Skin epidermis (tissue), 12 donors: ENCODE results near the gene TMEM254.
"Not testable (repeated sequence)": the region's sequence is repeated elsewhere in the genome, so short reads cannot be mapped to it uniquely, and the experiment has no call there.

Experiments
- H3K27ac ChIP-seq, 21 experiments: fragments of 200-600 bp; sonication (generic) in 11 of 21; one replicate each; pipeline ENCODE4 v1.5.0; 2020; ENCODE audit warnings: mild to moderate bottlenecking in 3 of 21, inconsistent platforms in 2 of 21, moderate library complexity in 2 of 21
- H3K4me3 ChIP-seq, 7 experiments: fragments of 200-600 bp; sonication (generic) in 2 of 7; one replicate each; pipeline ENCODE4 v1.5.0; 2020; ENCODE audit warnings: inconsistent platforms in 2 of 7, mild to moderate bottlenecking in 2 of 7, moderate library complexity in 1 of 7

TMEM254 gene

DNA sequence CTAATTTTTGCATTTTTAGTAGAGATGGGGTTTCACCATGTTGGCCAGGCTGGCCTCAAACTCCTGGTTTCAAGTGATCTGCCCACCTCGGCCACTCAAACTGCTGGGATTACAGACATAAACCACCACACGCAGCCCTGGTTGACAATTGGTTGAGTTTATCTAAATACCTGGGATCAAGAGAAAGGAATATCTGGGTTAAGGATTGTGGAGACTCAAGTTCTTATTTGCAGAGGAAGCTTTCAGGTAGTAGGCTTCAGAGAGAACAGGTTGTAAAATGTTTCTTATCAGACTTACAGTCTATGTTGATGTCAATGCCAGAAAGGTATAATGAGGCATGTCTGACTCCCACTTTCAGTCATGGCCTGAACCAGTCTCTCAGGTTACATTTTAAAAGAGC, 5.9 kb upstream of the TMEM254 start:
- H3K27ac ChIP-seq = no peak overlapping the region
- no peak overlapping the region for H3K4me3 ChIP-seq

DNA sequence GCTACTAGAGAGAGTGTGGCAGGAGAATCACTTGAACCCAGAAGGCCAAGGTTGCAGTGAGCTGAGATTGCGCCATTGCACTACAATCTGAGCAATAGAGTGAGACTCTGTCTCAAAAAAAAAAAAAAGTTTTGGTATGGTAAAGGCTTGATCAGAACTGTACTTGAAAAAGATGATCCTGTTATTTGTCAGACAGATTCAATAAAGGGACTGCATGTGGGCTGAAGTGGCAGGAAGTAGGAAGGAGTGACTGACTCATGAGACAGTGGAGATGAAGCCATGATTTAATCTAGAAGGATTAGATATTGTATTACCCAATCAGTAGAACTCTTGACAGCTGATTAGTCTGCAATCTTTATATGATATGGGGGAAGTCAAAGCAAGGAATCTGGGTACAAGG, 2.7 kb upstream of the TMEM254 start:
- H3K27ac ChIP-seq = no peak overlapping the region
- H3K4me3 ChIP-seq = no peak overlapping the region

DNA sequence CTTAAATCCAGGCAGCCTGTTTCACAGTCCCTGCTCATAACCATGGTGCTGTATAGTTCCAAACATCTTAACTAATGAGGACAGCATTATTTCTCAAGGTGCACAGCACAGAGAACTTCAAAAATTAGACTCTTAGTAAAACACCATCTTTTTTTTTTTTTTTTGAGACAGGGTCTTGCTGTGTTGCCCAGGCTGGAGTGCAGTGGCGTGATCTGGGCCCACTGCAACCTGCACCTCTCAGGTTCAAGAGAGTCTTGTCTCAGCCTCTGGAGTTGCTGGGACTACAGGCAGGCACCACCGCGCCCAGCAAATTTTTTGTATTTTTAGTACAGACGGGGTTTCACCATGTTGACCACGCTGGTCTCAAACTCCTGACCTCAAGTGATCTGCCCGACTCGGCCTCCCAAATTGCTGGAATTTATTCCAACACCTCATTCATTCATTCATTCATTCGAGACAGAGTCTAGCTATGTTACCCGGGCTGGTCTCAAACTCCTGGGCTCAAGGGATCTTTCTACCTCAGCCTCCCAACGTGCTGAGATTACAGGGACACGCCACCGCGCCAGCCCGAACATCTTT, 507 bp upstream of the TMEM254 start:
- peak overlapping the region; percentile 86 to 98 (median 93) for H3K27ac ChIP-seq

DNA sequence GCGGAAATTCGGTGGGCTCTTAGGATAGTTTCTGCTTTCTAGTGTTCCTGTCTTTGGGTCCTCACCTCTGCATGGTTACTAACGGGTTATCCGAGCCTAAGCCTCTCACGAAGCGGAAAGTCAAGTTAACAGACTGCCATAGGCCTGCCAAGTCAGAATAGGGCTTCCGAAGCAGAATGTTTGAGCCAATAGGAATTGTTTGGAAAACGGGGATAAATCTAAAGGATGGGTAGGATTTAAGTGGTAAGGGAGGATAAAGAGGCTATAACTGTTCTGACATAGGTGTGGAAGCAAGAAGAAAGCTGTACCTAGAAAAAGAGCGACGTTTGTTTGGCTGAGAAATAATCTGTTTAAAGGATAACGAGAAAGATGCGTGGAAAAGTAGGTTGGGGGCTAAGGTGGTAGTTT, 851 bp downstream of the TMEM254 start:
- H3K27ac ChIP-seq = peak overlapping the region; percentile 86 to 98 (median 93)
- peak overlapping the region; percentile 56 to 84 (median 61) for H3K4me3 ChIP-seq

More for the DNA sequence above, 507 bp upstream of the TMEM254 start:
- H3K4me3 ChIP-seq = peak overlapping the region; percentile 56 to 84 (median 61)

DNA sequence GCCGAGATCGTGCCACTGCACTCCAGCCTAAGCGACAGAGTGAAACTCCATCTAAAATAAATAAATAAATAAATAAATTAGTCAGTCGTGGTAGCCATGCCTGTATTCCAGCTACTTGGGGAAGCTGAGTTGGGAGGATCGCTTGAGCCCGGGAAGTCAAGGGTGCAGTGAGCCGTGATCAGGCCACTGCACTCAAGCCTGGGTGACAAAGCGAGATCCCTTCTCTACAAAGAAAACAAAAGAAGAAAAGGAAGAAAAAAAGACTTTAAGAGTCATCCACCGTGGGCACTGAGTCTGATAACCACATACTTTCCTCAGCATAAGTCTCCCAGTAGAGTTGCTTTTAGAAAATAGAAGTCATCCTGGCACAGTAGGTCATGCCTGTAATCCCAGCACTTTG, 2.6 kb downstream of the TMEM254 start:
- no peak overlapping the region for H3K4me3 ChIP-seq
- H3K27ac ChIP-seq = peak overlapping the region in 3 of 21 experiments; percentile 26 to 70 (median 35)

DNA sequence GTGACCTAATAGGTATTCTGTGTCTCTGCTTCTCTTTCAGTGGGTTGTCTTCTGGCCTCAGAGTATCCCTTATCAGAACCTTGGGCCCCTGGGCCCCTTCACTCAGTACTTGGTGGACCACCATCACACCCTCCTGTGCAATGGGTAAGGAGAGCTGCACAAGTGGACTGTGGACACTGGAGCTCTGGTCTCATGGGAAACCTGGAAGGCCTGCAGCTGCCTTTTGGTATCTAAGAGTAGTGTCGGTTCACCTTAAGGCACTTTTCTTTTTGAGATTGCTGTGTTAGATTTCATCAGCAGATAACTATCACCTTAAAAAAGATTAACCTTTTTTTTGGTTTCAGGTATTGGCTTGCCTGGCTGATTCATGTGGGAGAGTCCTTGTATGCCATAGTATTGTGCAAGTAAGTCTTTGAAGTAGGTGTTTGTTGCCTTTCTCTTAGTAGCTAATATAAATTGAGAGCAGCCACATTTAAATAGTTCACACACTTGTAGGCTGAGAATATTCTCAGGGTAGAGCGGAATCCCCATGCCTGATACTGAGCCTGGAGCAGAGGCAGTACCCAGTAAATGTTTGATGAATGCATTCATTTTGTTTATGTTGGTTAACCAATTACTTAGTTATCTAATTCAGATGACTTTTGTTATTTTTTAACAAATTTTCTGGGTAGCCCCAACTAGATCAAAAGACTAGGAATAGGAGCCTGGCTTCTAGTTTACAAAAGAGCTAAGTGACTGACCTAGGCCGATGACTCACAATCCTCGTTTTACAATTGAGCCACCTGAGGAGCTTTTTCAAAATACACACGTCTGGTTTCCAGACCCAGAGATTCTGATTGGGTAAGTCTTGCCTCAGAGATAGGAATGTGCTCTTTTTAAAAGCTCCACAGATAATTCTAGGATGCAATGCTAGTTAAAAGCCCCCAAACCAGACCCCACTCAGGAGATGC, 3.6 kb downstream of the TMEM254 start:
- Histone ChIP-seq H3K4me3 (no peak overlapping the region), H3K27ac (peak overlapping the region in 12 of 21 experiments; percentile 2 to 70 (median 32))

DNA sequence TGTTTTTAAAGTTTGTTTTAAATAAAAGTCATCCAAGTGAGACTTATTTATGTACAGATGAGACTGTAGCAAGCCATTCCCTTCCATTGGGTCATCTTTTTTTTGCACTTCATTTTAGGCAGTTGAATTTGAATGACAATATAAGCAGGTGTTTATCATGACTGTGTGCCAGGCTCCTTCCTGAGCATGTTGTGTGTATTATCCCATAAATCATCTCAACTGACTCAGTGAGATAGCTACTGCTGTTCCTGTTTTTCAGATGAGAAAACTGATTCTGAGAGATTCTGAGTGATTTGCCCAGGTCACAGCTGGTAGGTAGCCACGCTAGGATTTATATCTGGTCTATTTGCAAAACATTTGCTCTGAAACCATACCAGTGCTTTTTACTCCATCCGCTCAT, 11.7 kb downstream of the TMEM254 start:
- H3K27ac ChIP-seq = no peak overlapping the region
- no peak overlapping the region for H3K4me3 ChIP-seq

DNA sequence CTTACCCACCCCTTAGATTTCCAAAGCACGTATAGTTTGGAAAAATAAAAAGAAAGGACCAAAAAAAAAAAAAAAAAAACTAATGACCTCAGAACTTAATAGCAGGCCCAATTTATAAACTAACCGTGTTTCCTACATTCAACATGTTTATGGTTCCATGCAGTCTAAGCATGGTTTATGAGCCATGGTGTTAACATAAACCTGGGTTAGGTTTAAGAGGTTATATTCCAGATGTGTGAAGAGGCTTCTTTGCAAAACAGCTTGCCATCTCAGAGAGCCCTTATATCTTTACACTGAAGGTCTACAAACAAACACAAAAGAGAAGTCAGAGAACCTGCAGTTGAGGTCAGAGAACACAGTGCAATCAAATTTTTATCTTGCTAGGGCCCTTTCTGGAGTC, 15.8 kb downstream of the TMEM254 start:
- Histone ChIP-seq H3K27ac (no peak overlapping the region), H3K4me3 (no peak overlapping the region)

DNA sequence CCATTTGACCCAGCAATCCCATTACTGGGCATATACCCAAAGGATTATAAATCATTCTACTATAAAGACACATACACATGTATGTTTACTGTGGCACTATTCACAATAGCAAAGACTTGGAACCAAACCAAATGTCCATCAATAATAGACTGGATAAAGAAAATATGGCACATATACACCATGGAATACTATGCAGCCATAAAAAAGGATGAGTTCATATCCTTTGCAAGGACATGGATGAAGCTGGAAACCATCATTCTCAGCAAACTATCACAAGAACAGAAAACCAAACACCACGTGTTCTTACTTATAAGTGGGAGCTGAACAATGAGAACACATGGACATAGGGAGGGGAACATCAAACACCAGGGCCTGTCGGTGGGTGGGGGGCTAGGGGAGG, 19.8 kb downstream of the TMEM254 start:
- not testable (repeated sequence) for H3K4me3 ChIP-seq, H3K27ac ChIP-seq

DNA sequence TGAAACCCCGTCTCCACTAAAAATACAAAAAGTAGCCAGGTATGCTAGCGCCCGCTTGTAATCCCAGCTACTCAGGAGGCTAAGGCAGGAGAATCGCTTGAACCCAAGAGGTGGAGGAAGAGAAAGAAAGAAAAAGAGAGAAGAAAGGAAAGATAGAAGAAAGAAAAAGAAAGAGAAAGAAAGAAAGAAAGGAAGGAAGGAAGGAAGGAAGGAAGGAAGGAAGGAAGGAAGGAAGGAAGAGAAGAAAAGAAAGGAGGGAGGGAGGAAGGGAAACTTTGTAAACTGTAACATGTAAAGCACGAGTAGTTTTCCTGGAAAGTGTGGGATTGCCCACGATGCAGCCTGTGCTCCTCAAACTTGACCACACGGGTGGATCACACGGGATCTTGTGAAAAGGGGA, 20.8 kb downstream of the TMEM254 start:
- not testable (repeated sequence) for H3K4me3 ChIP-seq, H3K27ac ChIP-seq

DNA sequence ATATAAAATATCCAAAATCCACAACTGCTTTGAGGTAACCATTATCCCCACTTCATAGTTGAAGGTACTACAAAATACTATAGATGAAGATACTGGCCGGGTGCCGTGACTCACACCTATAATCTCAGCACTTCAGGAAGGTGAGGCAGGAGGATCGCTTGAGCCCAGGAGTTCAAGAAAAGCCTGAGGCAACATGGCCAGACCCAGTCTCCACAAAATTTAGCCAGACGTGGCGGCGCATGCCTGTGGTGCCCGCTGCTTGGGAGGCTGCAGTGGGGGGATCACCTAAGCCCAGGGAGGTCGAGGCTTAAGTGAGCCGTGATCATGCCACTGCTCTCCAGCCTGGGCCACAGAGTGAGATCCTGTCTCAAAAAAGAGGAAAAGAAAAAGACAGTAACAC, 21.7 kb downstream of the TMEM254 start:
- Histone ChIP-seq H3K4me3 (no peak overlapping the region), H3K27ac (no peak overlapping the region)

DNA sequence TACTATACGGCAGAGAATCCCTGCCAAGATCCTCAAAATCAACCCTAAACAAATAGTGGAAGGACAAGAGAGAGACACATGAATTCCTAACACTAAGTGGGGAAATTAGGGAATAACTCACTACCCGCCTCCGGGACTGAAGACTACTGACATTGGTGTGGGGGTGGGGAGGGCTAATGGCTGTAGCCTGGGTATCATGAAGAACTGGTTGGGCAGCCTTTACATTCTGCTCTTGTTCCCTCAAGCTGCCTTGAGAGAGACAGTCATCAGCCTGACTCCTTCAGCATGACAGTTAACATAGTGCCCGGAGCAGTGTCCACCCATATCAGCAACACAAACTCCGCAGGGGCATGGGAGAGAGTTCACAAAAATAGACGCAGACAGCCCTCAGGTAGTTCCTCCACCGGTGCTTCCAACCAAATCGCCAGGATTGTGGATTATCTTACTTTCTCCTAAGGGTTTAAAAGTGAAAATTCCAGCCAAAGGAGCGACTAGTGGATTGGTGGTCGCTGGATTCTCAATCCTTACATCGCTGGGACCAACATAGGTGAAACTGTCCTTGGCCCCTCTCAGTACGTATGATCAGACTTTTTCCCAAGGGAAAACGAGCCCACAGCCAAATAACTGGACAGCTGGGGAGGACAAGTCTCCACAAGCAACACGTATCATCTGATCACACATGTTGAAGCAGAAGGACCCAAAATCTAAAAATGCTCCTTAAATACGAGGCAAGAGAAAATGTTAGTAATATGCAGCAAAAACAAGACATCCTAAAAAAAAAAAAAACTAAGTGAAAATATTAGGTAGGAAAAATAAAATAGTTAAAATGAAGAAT, 22.6 kb downstream of the TMEM254 start:
- no peak overlapping the region for H3K27ac ChIP-seq

DNA sequence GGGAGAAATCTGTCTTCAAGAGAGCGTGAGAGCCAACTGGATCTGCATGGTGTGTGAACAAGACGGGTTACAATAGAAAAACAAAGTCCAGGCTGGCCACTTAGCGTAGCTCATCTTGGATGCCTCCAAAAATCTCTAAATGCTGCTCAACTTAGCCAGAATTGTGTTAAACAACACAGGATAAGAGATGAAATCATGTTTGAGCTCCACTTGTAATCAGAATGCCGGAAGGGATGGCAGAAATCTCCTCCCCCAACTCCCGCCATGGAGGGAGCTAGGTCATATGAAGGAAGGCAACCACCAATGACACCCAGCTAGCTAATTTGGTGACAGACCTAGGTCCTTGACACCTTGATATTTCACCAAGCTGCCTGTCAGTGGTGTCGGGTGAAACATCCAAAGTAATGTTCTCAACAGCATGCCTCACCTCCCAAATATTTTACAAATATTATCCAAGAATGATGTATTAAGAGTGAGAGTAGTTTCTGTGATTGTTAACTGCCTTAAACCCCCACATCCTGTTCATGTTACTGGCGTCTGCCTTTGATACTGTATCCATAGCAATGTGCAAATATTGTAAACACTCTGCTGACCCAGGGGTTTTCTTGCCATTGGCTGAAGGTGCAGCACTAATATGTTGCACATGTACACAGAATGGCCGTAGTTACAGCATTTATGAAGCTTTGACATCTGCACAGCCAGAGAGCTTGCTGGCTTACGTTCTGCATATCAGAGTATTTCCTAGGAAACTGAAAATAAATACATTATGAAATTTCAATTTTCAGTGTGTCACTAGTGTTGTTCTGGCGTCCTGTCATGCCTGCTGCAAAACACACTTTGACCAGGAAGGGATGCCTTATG, 25.8 kb downstream of the TMEM254 start:
- H3K4me3 ChIP-seq = no peak overlapping the region
- H3K27ac ChIP-seq = peak overlapping the region in 9 of 21 experiments; percentile 9 to 70 (median 51)

More for the DNA sequence above, 22.6 kb downstream of the TMEM254 start:
- H3K4me3 ChIP-seq = no peak overlapping the region

DNA sequence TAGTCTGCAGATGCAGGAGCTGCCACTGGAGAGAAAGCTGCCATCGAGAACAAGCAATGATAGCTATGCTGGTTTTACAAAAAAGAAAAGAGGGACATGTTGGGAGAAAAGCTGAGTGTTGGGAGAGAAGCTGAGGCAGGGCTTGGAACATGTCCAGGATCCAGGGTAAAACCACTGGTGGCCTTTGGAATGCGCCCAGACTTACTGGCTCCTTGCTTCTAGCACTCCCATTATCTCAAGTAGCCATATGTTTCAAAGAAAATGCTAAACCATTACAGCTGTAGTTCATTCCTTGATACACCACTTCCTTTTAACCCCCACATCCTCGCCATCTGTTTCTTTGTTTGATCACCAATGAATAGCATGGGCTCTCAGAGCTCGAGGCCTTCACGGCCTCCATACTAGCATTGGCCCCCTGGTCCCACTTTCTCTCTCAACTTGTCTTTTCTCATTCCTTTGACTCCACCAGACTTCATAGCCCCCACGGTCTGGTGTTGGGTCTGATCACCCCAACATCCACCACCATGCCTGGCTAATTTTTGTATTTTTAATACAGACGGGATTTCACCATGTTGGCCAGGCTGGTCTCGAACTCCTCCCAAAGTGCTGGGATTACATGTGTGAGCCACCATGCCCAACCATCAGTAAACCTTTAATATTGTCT, 30.2 kb downstream of the TMEM254 start:
- no peak overlapping the region for H3K4me3 ChIP-seq

DNA sequence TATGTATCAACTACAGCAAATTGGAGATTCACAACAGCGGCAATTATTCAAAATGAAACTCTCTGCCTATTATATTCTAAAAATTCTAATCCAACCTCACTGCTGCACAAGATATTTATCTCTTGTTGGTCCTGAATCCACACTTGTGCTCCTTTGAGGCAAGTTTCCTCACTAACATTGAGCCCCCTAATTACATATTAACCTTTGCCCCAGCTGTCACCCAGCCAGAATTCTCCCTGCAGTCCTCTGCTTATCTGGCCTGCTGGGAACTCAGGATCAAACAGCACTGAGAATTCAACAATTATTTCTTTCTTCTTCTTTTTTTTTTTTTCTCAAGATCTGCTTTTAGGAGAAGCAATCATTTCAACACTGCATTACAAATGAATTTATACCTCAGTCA, 32.5 kb downstream of the TMEM254 start:
- Histone ChIP-seq H3K4me3 (no peak overlapping the region), H3K27ac (peak overlapping the region in 3 of 21 experiments; percentile 45 to 64 (median 49))

More for the DNA sequence above, 30.2 kb downstream of the TMEM254 start:
- no peak overlapping the region for H3K27ac ChIP-seq

DNA sequence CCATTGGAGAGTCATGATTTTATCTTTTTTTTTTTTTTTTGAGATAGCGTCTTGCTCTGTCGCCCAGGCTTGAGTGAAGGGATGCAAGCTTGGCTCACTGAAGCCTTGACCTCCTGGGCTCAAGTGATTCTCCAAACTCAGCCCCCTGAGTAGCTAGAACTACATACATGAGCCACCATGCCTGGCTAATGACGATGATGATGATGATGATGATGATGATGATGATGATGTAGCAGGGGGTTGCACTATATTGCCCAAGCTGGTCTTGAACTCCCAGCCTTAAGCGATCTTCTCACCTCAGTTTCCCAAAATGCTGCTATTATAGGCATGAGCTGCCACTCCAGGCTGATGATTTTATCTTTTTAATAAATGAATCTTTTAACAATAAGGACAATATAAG, 40.2 kb downstream of the TMEM254 start:
- Histone ChIP-seq H3K4me3 (no peak overlapping the region), H3K27ac (no peak overlapping the region)

DNA sequence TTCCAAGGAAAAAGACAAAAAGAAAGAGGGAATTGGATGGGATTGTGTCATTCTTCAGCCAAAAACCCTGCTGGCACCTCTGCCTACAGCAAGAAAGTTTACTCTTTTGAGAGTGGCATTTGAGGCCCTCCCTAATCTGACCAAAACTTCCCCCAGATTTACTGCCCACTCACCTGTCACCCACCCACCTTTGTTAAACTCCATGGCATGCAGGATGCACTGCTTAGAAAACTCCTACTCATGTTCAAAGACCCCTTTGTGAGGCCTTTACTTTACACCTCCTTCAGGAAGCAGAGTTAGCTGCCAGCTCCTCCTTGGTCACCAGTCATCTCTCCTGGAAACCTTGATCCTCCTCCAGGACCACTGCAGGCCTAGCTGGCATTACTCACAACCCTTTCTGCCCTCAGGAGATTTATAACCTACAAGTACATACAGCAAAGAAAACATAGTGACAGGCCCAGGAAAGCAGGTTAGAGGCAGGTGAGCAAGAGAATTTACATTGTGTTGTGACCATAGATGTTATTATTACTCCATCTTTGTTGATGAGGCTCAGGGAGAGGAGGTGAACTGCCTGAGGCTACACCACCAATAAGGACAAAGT, 43.7 kb downstream of the TMEM254 start:
- H3K27ac ChIP-seq = no peak overlapping the region
- no peak overlapping the region for H3K4me3 ChIP-seq

DNA sequence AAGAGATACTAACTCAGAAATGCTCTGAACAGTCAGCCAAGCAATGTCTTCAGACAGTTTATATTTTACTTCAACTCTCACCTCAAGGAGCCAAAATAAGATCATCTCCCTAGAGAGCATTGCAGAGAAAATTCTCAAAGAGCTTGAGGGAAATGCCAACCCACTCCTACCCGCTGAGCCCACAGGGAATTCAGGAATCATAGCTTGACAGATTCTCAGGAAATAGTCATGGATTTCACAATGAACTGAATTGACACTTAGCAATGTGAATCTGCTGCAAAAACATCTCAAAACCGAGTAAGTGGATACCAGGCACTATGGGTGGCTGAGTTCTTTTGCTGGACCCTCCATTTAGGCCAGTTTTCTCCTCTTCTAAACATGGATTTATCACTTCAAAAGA, 44.3 kb downstream of the TMEM254 start:
- Histone ChIP-seq H3K27ac (no peak overlapping the region), H3K4me3 (no peak overlapping the region)
